Activated CD8-positive, alpha-beta memory T cell treated with anti-CD3 and anti-CD28 coated beads for 36 hours (primary cell): ENCODE data around the gene PAX5. TPM values are rescaled to one million over a fixed set of nuclear protein-coding genes. Genes with fewer than 3 reads are reported as not detected.

Experiments used
- CTCF ChIA-PET: fragments of 350-600 bp; sonication (Branson Sonifier 250); formaldehyde crosslinking; loops from one replicate; lab custom pipeline; 2021; ENCODE audit warnings: antibody characterized with exemption; lab: Charles Lee
- POLR2A ChIA-PET: fragments of 350-600 bp; sonication (Branson Sonifier 250); formaldehyde crosslinking; loops from one replicate; lab custom pipeline; 2021; ENCODE audit warnings: antibody characterized with exemption; lab: Charles Lee
- total RNA-seq, 2 experiments: library from RNA; stranded (reverse); gene quantifications; one replicate each; pipeline ENCODE4 v1.2.3, GENCODE V29; 2021

PAX5 gene
- total RNA-seq, 2 experiments from 2014 or later: 0.23 to 0.34 TPM

DNA sequence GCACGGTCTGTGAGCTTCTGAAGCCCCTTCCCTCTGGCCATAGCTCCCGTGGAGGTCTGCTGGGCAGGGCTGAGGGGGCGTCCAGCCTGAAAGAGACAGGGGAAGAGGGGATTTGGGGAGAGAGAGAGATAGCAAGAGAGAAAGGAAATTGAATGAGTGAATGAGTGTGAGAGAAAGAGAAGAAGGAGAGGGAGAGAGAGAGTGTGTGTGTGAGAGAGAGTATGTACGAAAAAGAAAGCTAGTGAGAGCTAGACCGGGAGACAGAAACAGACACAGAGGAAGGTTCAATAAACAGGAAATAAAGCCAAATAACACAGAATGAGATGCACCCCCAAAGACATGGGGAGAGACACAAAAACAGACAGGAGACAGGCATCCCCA is 37.4 kb downstream of the PAX5 start:
- CTCF ChIA-PET: interaction anchor here (0.8 to 2.2 kb wide), 7 partner anchors 11 to 333 kb away, joined by 3 to 18 read pairs (median 4); no protein-coding TSS in a partner anchor
- POLR2A ChIA-PET: no interaction called here

DNA sequence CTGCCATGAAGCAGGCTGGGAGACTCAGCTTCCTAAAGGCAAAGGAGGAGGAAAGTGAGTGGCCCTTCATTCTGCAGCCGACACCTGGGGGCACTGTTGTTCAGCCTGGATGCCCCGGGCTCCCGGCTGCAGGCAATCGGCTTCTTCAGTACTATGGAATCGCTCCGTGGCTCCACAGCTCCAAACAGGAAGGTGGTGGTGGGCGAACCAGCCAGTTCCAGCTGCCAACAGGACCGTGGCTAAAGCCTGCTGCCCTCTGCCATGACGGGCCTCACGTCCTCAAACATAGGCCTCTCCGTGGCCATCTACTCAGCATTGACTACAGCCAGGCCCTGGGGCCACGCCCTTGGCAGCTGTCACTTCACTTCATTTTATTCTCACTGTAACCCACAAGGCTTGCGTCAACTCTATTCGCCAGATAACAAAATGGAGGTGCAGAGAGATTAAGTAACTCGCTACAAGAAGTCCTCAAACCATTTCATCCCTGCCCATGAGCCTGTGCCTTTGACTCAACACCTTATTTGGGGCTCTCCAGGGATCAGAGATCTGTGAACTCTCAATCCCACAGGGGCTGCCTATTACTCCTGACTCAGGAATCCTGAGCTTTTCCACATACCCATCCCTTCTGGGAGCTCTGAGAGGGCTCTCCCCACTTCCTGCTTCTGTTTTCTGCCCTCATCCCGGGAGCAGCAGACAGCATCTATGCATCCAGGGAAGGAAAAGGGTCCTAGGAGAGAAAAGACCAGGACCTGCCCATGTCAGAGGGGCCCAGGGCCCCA is 38.0 kb downstream of the PAX5 start:
- POLR2A ChIA-PET: no interaction called here
- CTCF ChIA-PET: interaction anchor here (0.6 to 2.2 kb wide), 14 partner anchors 10 to 431 kb away, joined by 3 to 18 read pairs (median 3); no protein-coding TSS in a partner anchor

DNA sequence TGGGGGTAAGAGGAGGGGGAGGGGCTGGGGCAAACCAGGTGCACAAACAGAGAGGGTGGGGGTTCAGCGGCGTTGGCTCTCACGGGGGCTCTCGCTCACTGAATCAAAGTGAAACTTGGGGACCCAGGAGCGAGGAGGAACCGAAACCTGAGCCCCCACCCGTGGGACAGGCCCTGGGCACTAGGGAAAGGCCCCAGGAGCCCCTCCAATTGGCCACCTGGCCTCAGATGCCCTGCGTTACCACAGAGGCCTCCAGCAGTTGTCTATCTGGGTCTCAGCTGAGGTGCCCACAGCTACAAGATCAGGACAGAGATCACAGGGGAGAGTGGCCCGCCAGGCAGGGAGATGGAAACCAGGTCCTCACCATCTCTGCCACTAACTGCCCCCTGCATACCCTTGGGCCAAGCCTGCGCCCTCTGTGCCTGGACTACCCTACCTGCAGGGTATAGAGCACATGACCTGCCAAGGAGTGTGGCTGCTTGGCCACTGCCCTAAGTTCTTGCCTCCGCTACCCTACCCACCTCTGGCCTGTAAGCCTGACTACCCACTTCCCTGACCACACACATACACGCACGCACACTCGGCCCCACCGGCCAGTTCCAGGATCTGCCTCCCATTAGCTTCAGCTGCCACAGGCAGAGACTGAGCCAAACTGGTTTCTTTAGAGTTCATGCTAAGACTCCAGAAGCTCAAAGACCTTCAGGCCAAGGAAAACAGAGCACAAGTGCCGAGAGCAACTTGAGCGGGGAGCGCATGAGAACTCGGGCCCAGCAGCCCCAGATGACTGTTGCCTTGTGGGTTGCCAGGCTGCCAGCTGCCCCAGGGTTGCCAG is 39.9 kb downstream of the PAX5 start:
- ChIA-PET CTCF (no interaction called here), POLR2A (no interaction called here)

DNA sequence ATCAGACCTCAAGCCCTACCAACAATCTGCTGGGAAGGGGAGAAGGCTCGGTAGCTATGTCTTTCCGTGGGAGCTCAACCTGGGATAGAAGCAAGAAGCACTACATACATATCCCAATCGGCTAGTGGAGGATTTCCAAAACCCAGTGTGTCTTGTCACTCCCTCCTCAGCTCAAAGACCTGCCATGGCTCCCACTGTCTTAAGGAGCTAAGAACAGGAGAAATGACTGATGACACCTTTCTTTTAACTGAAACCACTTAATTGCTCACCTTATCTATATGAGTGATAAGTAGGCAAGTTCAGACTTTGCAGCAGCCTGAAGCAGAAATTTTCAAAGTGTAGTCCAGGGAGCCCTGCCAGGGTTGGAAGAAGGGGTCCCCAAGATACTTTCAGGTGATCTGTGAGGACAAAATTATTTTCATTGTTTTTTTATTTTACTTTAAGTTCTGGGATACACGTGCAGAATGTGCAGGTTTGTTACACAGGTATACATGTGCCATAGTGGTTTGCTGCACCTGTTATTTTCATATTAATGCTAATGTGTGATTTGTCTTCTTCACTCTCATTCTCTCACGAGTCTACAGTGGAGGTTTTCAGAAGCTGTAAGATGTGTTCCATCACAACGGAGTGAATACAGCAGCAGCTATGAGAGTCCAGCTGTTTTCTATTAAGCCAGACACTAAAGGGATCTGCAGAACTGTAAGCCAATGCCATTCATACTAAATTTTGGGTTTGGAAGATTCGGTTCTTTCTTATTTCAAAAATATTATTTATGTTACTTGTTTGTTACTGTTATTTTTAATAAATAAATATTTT is 41.4 kb downstream of the PAX5 start:
- ChIA-PET POLR2A (no interaction called here), CTCF (interaction anchor here (5.1 kb wide), 1 partner anchor 119 kb away, joined by 38 read pairs; no protein-coding TSS in a partner anchor)

DNA sequence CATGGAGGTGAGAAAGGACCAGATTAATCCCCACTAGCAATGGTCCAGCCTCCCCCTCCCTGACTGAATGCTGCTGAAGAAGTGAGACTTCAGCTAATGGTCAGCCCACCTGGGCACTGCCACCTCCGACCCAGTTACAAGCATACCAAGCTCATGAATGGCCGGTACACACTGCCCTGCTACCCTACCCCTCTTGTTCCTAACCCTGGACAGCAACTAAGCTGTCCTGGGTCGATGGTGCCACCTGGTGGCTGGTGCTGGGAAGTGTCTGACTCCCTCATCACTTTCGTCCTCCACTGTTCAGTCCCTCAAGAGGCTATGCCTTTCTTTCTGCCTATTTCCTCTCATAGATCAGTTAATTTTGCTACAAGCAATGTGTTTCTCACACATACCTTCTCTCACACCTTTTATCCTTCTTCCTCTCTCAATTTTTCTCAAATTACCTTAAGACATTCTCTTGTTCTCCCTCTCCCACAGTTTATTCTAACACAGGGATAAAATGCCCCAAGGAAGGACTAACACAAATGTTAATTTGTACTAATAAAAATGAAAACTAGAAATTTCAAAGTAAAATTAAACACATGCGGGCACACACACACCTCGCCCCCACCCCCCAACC is 42.4 kb downstream of the PAX5 start:
- CTCF ChIA-PET: interaction anchor here (0.6 to 5.1 kb wide), 5 partner anchors 15 to 125 kb away, joined by 3 to 38 read pairs (median 4); no protein-coding TSS in a partner anchor
- POLR2A ChIA-PET: no interaction called here

DNA sequence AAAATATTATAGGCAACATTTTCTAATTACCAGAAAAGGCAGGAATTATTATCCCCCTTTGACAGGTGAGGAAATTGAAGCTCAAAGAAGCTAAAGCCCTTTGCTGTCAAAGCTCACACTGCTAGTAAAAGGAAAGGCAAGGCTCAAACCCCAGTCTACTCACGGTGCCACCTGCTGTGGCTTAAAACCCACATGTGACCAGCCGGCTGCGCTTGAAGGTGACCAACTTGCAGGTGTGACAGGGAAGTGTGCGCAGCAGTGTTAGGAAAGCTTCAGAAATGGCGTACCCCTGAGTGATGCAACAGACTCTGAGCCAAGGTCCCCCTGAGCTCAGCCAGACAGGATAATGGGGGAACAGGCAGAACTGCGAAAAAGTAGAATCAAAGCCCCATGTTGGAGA is 45.2 kb downstream of the PAX5 start:
- ChIA-PET CTCF (interaction anchor here (0.7 to 5.1 kb wide), 4 partner anchors 8 to 214 kb away, joined by 3 to 38 read pairs (median 3); no protein-coding TSS in a partner anchor), POLR2A (no interaction called here)

DNA sequence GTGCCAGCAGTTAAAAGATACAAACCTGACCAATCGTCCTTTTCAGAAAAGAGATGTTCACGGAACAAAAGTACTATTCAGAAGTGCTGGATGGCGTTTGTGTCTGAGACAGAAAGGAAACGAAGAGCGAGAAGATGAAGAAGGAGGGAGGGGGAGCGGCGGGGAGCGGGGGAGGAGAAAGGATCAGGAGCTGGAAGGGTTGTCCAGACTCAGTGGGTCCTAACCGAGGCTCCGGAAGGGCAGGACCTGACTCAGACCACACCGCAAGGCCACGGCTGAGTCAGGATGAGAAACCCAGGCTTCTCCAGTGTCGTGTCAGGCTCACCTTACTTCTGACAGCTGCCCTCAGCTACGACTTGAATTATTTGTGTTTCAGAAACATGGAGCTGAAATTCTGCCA is 46.2 kb downstream of the PAX5 start:
- CTCF ChIA-PET: interaction anchor here (1.6 to 5.1 kb wide), 2 partner anchors 19 to 114 kb away, joined by 3 to 38 read pairs; no protein-coding TSS in a partner anchor
- POLR2A ChIA-PET: no interaction called here

DNA sequence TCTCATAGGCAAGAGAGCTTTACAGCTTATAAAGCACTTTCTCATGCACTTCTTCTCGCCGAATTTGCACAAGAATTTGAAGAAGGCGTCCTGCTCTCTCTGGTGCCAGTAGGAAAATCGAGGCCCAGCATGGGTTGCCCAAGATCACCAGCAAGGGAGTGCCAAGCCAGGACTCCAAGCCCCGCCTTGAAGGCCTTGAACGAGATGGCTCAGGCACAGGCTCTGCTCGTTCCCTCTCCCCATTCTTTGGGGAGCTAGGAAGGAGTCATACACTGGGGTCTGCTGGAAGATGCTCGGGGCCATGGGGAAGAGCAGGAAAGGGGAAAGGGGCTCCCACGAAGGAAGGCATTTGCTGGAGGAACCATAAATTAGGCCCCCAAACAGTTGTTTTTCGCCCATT is 46.7 kb downstream of the PAX5 start:
- CTCF ChIA-PET: interaction anchor here (5.1 kb wide), 1 partner anchor 114 kb away, joined by 38 read pairs; no protein-coding TSS in a partner anchor
- POLR2A ChIA-PET: no interaction called here

DNA sequence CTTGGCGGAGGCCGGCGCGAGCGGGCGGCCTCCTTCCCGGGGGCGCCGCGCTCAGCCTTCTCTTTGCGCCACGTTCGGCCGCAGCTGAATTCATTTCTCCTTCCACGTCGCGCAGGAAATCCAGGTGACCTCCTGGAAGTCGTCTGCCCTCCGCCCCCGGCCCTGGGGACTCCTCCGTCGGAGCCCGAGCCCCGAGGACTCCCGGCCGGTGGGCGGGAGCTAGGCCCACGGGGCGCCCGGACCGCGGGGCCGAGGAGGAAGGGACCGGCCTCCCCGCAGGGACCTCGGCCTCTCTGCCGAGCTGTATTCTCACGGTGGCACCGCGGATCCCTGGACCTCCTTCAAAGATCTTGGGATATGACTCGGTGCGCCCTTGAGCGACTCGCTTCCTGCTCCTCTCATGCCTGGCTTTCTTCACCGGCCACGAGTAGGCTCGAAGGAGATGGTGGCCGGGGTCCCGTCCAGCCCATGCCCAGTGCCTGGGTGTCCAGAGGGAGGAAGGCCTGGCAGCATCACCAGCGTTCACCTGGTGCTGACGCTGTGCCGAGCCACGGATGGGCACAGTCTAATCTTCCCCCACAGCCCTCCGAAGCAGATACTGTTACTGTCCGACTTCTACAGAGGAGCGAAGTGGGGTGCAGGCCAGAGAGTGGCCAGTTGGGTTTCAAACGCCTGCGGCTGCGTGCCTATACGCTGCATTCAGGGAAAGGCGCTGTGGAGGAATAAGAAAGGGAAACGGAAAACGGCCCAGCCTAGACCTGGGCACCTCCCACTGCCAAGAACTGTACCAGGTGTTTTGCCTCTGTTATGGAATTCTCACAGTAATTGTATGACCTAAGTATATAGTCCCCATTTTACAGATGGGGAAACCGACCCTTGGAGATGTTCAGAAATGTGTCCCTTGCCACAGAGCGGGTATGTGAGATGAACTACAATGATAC is 47.3 kb downstream of the PAX5 start:
- CTCF ChIA-PET: interaction anchor here (1.7 kb wide), 1 partner anchor 9 kb away, joined by 7 read pairs; no protein-coding TSS in a partner anchor
- POLR2A ChIA-PET: no interaction called here

DNA sequence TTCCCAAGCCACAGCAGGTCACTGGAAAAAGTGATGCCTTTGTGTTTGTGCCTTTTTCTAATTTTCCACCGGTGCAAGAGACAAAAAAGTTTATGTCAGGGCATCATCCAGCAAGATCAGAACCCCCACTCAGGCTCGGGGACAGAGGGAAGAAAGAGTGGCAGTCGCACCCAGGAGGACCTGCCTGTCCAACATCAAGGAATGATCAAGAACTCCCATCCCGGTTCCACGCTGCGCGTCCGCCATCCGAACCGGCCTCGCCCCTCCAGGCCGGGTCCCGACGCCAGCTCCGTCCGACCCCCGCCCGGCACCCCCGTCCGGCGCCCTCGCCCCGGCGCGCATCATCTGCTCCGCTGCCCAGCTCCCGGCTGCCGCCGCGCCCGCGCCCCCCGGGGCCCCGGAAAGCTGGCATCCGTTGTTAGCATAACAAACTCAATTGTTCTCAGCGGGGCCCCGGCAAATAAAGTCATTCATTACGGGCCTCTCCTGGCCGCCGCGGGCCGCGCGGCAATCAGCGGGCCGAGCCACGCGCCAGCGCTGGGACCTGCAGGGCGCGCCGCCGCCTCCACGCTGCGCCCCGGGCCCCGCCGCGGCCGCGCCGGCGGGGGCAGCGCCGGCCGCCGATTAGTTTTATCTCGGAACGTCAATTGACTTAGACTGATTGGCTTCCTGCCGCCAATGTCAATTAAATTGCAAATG is 48.1 kb downstream of the PAX5 start:
- POLR2A ChIA-PET: no interaction called here
- CTCF ChIA-PET: interaction anchor here (1.7 kb wide), 1 partner anchor 10 kb away, joined by 7 read pairs; no protein-coding TSS in a partner anchor

DNA sequence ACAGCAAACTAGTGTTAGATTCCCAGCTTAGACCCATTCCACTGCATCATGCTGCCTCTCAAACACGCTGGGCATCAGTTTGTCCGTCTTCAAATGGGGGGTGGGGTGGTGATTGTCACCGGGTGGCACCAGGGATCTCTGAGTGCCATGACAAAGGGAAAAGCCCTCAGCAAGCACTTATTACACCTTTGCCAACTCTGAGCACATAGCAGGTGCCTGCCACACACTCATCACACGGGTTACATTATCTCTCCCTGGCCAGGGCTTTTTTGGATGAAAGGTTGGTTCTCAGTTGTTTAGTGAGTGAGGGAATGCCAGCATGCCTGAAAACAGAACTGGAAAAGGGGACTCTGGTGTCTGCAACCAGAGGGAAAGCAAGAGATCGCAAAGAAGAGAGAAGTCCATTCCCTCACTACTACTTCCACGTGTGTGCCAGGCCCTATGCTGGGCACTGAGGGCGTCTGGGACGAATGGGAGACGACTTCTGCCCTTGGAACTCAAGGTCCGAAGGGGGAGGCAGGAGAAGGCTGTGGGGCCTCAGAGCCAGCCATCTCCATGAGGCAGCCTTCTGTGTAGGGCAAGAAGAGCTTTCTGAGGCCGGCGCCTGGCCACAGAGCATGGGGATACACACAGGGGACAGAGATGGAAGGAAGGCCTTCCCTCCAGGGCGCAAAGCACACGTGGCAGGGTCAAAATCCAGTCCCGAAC is 48.9 kb downstream of the PAX5 start:
- POLR2A ChIA-PET: no interaction called here
- CTCF ChIA-PET: interaction anchor here (1.7 kb wide), 1 partner anchor 11 kb away, joined by 7 read pairs; no protein-coding TSS in a partner anchor

DNA sequence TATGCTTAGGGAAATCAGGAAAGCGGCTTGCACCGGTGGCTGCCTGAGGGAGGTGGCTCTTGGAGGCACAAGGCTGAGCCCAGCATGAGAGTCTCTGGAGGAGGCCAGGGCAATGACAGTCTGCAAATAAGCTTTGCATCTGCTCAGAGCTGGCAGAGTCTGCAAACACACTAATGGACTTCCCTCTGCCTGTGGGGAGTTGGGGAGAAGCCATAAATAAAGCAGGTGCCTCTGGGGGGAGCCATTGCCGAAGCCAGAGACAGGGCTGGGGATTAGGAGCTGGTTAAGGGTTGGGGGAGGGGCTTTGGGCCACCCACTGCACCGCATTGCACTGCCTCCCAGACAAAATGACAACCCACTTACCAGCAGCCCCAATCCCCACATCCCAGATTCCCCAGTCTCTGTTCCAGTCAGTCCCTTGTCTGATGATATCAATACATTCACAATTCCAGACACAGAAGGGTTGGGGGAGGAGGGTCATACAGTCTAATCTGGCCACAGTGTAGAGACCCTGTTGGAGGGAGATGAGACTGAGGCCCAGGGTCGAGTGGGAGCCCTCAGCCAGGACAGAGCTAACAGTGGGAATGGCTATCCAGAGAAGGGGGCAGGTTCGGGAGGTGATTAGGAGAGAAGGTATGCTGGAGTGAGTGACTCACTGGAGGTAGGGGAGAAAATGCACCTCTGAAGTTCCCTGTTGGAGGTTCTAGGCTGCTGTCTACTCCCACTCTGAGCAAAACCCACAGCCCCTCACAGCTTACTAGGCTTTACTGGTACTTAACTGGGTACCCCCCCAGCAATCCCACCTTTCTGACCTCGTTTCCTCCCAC is 53.7 kb downstream of the PAX5 start:
- CTCF ChIA-PET: interaction anchor here (0.8 to 1.4 kb wide), 4 partner anchors 9 to 252 kb away, joined by 3 read pairs; no protein-coding TSS in a partner anchor

DNA sequence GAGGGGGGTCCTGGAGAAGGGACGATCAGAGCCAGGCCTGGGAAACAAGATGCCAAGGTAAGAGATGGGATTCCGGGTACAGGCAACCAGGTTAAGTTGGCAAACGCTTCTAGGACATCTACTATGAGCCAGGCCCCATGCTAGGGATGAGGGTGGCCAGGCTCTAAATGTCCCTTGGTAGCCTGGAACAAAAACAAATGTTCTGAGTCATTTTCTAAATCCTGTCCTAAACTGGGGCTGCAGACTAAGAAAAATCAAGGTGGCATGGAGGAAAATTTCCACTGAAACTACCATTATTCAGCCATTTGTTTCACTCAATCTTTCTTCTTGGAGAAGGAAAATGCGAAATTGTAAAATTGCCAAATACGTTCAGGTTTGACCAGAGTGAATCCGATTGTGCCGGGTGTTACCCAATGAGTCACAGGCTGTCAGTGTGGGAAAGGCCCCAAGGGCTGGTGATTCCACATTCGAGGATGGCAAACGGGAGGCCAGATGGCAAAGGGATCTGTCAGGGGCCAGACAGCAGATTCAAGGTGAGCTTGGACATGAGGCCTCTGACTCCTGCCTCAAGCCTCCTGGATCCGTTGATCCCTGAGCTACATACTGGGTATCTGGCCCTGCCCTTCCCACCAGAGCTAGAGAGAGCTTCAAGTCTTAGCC is 57.6 kb downstream of the PAX5 start:
- POLR2A ChIA-PET: no interaction called here

More for the DNA sequence above, 53.7 kb downstream of the PAX5 start:
- POLR2A ChIA-PET: no interaction called here

DNA sequence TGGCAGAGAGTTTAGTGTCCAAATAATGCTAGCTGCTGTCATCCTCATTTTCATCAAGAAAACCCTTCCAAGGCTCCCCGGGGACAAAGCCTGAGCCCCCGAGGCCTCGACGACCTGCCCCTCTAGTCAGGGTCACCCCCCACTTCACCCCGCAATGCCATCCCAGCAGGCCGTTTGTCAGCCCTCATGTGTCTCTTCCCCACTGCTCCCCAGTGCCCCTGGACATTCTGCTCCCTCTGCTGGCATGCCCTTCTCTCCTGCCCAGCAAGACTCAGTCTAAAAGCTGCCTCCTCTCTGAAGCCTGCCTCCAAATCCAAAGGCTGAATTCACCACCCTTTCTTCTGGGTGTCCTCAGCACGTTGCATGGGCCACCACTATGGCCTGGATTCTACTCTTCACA is 59.3 kb downstream of the PAX5 start:
- ChIA-PET POLR2A (no interaction called here), CTCF (interaction anchor here (1.4 kb wide), 1 partner anchor 102 kb away, joined by 4 read pairs; no protein-coding TSS in a partner anchor)

More for the DNA sequence above, 57.6 kb downstream of the PAX5 start:
- CTCF ChIA-PET: interaction anchor here (1.3 kb wide), 1 partner anchor 103 kb away, joined by 6 read pairs; no protein-coding TSS in a partner anchor
